Hematopoietic multipotent progenitor cell treated with erythropoietin and hydrocortisone succinate and interleukin-3 and kit ligand, for 4 days (in vitro differentiated cells): ENCODE results near the gene ELMO1.
A peak's percentile ranks its signal among the peaks of the same experiment; 100 is the strongest.

Experiments used
- DNase-seq: peaks from one replicate; pipeline ENCODE4 v3.0.0-alpha.2; 2015

Gene ELMO1

DNA sequence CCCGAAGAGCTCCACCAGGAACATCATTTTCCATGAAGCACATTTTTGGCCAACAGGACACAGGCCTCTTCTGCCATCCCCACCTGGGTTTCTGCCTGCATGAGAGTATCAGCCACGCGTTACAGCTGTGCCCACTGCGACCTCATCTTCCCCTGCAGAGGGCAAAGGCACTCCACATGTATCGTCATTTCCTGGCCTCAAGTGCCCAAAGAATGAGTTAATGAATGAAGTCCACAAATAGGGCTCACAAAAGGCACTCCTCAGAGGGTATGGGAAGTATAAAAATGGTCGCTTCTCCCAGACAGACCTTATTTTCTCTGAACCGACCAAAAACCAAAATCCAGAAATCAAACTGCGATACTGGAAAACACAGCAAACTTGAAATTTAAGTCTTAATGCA lies 18.5 kb downstream of the ELMO1 start:
- DNase-seq: peak; percentile 48

DNA sequence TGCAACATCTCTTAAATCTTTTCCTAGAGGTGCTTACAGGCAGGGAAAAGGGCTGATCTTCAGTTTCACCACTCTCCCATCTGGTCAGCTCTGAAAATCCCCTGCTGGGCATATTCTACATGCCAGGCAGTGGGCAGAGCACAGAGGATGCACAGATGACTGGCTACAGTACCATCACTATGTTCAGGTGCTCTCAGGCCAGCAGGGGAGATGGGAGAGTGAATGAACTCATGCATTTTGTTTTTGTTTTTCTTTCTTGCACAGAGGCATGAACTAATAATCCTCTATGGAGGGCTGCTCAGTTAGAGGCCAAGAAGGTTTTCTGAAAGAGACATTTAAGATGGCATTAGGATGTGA lies 19.3 kb downstream of the ELMO1 start:
- DNase-seq: no peak

DNA sequence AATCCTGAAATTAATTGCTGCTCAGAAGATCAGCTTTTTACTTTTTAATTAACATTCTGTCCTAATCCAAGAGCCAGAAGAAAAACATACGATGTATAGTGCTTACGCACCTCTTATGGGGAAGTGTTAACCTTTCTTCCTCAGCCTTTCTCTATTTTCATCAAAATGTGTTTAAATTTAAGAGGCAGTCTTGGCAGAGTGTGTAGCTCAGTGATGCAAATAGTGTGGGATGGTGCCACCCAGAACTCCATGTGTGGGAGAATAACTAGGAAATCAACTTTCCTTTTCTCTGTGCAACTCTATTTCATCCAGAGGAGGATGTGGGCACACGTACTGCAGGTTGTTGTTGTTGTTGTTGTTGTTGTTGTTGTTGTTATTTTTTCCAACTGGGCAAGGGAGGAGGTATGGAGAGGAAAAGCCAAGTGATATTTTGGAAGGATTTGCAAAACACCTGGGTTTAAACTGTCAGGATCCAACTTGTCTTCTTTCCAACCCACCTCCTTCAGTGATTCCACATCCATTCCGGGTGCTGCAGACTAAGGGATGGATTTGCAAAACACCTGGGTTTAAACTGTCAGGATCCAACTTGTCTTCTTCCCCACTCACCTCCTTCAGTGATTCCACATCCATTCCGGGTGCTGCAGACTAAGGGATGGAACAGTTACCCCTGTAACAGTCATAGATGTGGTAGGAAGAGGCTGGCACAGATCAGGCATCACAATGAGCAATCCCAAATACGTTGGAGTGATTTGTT lies 19.8 kb downstream of the ELMO1 start:
- no peak for DNase-seq

DNA sequence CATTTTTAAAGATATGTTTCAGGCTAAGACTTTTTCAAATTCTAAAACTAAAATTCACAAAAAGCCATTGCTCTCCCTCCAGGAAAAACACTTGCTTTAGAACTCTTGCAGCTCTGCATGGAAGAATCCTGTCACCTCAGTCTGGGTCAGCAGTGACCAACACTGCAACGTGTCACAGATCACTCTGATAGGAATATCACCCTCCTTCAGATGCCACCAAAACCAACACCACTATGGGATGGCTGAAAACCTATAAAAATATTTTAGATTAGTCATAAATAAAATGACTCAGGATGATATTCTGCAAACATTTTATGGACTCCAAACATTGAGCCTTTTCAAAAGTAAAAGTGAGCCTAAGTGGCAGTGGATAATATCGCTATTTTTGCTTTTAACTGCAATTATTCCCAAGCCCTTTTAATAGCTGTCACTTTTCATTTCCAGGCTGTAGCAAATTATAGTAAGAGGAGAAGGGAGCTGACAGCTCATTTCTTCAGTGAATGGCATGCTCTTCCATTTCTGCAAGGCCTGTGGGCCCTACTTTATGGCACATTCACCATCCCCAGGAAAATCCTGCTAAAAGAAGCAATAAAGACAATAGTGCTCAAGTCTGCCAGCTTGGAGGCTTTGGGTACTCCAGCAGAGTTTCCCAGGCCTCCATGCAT lies 21.3 kb downstream of the ELMO1 start:
- DNase-seq: no peak

DNA sequence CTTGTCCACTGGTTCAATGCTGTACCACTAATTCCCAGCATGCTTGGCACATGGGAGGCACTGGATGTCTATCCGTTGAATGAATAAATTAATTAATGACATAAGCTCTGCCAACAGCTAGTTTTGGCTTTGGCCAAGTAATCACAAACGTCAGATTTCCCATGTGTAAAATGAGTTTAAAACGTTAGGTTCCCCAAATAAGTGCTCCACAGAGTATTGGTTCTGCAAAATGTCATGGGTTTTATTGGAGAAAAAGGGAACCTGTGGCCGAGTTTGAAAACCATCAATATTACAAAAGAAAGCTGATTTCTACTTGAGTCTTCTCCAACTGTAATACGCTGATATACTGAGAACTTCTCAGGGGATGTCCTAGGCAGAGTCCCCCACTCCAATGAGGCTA lies 23.2 kb downstream of the ELMO1 start:
- DNase-seq: peak; percentile 55

DNA sequence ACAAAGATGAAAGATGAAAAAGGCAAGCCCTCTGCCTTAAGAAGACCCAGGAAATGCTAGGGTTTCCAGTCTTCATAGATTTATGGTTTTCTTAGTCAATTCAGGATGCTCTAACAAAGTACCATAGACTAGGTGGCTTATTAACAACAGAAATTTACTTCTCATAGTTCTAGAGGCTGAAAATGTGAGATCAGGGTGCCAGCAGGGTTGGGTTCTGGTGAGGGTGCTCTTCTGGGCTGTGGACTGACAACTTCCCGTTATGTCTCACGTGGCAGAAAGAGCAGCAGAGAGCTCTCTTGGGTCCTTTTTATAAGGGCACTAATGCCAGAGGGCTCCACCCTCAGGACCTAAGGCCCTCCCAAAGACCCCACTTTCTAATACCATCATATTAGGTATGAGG lies 23.7 kb downstream of the ELMO1 start:
- no peak for DNase-seq

DNA sequence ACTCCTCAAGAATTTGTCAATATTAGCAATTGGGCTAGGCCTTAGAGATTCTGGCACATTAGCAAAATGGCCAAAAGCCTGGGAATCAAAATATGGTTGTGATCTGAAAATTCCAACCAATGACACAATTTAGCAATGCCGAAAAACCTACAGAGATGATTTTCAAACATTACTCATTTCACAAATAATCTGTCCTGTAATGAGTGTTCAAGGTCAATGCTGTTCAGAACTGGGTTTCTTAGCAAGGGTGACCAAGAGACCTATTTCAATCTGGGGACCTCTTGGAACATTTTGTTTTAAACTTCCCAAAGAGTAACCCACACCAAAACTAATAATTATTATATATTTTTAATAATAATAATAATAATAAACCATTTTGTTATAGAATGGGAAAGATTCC lies 24.1 kb downstream of the ELMO1 start:
- no peak for DNase-seq

DNA sequence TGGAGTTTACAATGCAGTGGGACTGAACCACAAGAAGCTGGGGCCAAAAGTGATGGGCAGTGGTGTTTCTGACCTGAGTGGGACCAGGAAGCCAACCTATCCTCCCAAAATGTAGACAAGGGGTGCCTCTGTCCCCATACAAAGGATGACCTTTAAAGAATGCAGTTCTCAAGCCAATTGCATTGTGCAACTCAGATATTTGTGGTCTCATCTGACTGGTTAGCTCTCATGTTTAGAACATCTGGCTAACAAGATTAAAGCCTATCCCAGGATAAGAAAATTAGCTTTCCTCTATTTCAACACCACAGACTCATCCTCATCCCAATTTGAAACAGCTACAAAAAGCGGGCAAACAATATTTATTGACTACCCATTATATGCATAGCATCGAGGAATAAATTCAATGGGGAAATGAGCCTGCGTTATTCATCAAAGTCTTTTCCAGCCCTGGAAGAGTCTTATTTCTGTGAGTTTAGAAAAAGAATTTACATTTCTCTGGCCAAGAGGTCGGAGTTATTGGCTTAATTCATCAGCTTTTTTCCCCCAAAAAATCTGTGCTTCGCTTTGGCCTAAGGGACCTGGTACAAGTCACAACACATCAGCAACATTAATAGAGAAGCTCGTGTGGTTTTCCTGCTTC lies 26.7 kb downstream of the ELMO1 start:
- peak; percentile 41 for DNase-seq

DNA sequence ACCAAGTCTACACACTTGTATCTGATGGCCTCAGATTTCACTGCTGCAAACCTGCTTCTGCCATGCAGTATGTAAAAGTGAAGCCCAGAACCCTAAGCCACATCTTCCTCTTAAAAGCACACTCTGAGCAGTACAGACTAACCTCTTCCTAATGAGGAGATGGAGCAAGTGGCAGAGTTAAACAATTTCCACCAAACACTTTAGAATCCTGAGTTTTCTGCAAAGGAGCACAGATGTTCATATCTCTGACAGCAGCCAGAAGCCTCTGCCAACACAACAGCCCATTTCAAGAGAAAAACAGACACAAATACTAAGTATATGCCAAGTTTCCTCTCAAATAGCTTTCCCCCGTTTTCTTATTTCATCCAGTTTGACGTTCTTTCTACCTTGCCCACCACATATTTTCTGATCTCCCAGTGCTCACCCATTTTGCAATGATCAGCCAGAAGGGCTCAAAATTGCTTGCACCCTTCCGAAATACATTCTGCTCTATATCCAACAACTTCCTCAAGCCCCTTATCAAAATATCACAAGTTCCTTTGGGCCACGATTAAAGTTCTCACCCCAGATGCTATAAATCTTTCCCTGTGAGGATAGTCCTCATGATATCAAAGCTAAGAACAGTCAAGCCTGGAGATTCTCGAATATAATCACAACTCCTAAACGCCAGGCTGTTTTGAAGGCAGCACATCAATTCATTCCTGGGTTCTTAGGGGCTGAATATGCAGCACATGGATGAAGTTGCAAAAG lies 27.5 kb downstream of the ELMO1 start:
- DNase-seq: peak; percentile 53

DNA sequence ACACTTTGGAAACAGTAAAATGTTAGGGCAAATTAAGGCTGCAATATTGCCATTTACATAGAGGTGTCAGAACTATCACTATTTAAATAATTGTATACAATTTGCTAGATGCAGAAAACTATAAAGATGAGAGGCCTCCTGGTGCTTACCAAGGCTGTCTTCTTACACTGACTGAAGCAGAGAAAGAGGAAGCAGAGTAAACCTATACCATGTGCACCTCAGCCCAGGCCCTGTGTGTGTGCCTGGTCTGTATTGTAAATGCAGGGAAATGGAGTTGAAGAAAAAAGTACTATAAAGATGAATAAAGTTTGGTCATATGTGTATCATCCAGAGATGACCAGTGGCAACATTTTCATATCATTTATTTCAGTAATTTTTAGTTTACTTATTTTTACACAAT lies 29.2 kb downstream of the ELMO1 start:
- peak; percentile 60 for DNase-seq

DNA sequence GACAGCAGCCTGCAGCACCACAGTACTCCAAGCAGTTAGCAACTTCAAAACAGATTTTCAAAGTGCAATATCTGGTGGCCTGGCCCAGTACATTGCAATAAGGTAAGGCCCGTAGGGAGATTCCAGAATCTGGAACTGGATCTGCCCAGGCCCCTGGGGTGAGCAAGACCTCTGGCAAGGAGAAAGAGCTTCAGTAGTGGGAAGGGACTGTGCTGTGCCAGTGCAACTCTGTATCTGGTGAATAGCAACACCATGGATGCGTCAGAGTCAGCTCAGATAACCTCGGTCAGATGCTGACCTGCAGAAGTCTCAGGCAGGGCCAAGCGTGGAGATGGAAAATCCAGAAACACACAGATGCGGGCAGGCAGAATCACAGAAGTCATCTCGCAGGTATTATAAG lies 30.3 kb downstream of the ELMO1 start:
- DNase-seq: no peak

DNA sequence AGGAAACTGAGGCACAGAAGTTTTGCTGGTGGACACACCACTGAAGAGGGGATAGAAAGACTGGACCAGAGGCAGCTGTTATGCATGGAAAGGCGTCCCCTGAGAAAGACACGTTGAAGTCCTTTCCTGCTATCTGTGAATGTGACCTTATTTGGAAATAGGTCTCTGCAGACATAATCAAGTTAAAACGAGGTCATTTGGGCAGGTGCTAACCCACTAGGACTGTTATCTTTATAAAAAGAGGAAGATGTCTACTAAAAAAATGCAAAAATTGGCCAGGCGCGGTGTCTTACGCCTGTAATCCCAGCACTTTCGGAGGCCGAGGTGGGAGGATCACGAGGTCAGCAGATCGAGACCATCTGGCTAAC lies 31.6 kb downstream of the ELMO1 start:
- peak; percentile 35 for DNase-seq

DNA sequence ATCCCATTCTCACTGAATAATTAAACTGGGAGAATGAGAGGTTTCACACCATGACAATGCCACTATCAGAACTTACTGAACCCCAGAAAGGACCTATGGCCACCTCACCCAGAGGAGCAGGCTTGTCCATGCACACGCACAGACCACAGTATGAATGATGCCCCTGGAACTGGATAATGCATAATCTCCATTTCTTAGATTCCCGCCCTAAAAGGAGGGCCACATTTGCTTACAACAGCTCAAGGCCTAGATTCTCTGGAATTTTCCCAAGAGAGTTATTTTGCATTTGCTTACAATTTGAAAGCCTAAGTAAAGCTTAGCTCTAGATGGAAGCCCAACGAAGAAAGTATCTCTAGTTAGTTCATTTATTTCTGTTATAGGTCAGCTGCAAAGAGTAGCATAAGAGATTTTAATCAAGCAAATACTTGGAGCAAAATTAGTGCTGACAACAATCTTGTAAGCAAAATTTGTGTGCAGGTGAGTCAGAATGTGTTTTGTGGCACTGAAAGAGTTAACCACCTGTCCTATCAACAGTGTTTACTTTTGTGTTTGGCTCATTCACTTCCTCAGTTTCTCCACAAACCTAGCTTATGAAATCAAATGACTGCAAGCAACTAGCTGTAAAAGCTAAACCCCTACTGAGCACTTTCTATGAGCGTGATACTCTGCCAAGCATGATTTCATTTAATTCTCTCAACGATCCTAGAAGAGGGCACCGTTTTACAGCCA lies 32.1 kb downstream of the ELMO1 start:
- no peak for DNase-seq

DNA sequence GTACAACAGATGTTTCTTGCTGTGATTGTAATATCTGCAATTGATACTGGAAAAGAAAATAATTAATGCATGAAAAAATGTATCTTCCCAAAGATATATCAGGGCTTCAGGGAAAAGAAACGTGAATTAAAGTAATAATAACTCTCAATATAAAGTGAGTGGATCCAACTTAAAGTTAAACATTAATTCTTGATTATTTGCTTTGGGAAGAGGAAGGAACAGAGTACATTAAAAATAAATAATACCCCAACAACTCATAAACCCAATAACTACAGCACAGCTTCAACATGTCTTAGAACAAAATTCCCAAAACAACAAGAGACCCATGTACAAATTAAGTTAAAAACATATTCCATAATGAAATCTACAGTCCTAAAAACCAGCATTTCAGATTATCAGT lies 33.0 kb downstream of the ELMO1 start:
- DNase-seq: no peak

DNA sequence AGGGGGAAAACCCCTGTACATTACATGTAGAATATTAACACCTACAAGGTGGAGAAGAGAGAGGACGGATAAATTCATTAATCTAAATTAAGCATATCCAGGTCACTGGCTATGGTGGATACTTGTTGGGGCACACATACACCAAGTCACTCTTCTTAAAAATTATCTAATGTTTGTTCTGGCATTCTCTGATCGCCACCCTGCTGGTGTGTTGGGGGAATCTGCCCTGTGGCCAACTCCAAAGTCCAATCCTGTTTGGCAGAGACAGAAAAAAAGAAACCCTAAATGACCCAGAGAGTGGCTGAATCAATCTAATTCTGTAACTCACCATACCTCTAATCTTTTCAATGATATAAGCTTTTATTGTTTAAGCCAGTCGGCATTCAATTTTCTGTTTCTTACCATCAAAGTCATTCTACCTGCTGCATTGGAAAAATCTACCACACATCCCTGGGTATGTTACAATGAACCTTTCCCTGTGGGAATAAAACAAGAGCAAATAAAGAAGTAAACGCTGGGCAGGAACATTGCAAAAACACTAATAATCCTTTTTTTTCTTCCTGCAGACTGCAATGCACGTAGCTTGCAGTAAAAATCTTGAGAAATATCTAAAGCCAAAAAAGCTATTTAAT lies 34.2 kb downstream of the ELMO1 start:
- no peak for DNase-seq

DNA sequence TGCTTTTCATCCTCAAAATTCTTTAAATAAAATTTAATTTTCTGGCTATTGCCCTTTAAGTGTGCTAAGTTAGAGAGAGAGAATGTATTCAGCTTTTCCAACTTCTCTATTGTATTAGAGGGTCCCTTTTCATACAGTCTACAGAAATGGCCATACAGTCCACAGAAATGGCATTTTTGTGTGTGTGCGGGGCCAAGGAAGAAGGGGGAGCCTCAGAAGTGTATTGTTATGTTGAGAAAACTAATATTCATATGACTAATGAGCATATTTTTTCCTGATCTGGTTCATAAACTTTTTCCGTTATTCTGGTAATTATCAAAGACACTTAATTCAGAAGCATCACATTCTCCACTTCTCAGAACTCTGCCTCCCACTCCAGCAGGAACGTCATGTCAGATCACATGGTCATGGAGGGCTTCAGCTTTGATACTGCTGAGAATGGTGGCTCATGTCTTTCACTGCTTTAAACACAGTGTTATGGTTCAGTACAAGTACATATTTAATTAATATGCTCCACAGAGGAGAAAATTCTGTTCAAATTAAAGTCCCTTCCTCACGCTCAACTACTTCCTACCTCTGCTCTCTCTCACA lies 37.1 kb downstream of the ELMO1 start:
- DNase-seq: no peak

DNA sequence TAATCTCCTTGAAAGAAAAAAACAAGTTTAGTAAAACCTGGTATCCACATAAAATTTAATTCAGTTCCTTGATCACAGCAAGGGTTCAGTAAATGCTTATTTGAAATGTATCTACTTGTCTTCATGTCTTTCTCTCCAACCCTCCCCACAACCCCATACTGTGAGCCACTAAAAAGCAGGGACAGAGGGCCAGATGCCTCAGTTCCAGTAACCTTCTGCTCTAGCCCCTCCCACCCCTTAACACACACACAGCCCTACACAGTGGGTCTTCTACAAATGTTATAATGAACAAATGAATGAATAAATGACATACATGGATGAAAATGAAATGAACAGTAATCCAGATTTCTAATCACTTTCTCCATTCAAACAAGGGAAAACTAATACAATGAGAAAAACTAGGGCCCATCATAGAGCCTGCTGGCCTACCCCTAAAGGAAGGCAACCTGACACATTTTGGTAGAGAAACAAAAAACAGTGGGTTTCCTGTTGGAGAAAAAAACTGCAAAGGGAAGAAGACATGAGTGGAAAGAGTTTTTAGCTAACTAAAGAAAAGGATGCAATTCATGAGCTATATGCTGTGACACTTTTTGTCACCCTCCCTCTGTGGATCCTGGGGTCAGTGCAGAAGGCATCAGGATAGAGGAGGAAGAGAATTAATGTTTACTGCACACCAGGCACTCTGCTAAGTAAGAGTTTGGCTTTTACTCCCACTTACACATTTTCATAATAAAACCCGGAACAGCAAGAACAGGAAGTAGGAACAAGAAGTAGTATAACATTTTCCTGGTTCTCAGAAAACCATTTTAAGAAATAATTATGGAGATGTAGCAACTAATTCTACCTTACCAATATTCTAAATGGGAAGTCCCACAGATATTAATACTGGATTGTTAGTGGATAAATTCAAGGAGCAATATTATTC lies 38.1 kb downstream of the ELMO1 start:
- DNase-seq: no peak

DNA sequence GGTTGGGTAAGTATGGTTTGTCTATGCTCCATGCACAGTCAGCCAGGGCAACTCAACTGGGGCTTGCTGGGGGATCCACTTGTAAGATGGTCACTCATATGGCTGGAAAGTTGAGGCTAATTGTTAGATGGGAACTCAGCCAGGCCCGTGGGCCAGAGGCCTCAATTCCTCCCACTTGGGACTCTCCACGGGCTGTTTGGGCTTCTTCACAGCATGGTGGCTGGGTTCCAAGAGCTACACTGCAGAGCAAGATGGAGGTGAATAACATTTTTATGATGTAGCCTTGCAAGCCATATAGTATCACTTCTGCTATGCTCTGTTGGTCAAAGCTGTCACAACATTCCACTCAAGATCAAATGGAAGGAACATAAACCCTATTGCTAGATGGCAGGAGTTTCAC lies 39.2 kb downstream of the ELMO1 start:
- DNase-seq: no peak

DNA sequence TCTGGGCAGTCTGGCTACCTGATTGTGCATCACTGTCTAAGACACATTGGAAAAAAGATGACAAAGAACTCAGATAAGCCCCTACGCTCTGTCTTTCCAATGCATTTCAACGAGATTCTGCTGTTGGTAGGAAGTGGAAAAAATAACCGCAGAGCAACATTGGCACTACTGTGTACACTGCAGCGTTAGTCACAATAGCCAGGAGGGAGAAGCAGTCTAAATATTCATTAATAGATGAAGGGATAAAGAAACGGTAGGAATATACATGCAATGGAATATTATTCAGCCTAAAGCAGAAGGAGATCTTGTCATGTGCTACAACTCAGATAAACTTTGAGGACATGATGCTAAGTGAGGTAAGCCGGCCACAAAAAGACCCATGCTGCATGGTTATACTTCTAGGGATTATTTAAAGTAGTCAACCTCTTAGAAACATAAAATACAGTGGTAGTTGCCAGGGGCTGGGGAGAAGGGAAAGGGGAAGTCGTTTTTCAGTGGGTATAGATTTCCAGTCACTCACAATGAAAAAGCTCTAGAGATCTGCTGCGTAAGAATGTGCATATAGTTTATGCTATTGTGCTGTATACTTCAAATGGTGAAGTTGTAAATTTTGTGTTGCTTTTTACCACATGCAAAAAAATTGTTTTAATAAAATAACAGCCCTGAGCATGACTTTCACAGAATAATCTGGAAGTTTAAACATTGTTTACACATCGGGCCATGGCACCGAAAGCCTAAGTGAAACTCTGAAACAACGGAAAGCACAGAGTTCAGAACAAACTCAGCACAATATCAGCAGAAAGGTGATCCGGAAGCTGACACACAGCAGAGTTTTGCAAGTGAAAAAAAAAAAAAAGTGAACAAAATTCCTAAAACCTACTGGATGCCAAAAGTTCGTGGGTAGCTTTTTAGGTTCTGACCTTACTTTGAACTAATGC lies 40.1 kb downstream of the ELMO1 start:
- DNase-seq: peak; percentile 78

DNA sequence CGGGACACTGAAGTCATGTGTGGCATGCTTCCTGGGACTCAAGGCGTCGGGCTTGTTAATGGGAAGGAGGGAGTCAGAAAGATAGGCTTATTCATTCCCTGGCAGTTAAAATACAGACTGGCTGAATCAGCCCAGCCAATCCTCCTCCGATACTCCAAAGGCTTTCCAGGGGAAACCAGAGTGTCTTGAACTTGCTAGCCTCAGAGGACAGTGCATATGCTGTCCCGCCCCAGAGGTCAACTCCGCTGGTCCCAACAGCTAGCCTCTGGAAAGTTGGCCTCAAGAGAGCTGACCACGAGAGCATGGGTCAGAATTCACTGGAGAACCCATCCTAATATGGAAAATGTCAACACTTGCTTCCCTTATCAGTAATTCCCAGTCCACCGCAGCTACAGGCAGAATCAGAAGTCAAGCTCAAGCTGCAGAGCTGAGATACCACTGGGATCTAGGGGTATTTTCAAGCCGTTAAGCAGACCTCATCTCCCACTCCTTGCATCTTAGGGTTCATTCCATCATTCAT lies 43.0 kb downstream of the ELMO1 start:
- DNase-seq: peak; percentile 87
